GM12878 (cell line): Measurements from ENCODE around the gene FLOT1. TPM values are rescaled to one million over a fixed set of nuclear protein-coding genes. Genes with fewer than 3 reads are reported as not detected.

Experiments
- ATAC-seq: fragments of 200-7000 bp; cut with Tn5 transposase; 3 replicates; pipeline ENCODE4 v1.9.1; 2020; ENCODE audit warnings: mild to moderate bottlenecking, moderate library complexity
- BruUV-seq: library from RNA; stranded (reverse); fragments of 400-500 nt; replicated peaks from 2 replicates; lab custom pipeline; 2021; lab: Mats Ljungman, UMichigan
- CTCF ChIA-PET: fragments of 300-600 bp; sonication (Branson Sonifier 250); formaldehyde crosslinking; extraction: SDS; loops from one replicate; lab custom pipeline; 2021; ENCODE audit warnings: inconsistent platforms; lab: Yijun Ruan, JAX
- POLR2A ChIA-PET: fragments of 350-600 bp; formaldehyde crosslinking; extraction: SDS; loops from one replicate; lab custom pipeline; 2021; ENCODE audit warnings: inconsistent platforms; lab: Charles Lee
- RAD21 ChIA-PET: fragments of 300-600 bp; sonication (Branson Sonifier 250); formaldehyde crosslinking; loops from one replicate; lab custom pipeline; 2023; ENCODE audit warnings: antibody characterized with exemption; ENCODE audit not compliant: unreplicated experiment; lab: Charles Lee
- SMC1A ChIA-PET: fragments of 300-600 bp; sonication (Branson Sonifier 250); formaldehyde crosslinking; loops from one replicate; lab custom pipeline; 2023; ENCODE audit not compliant: unreplicated experiment, uncharacterized antibody; lab: Charles Lee
- DNase-seq: peaks from one replicate; pipeline ENCODE4 v3.0.0-alpha.2; 2011; ENCODE audit warnings: low read depth, low spot score
- FAIRE-seq: peaks from 3 replicates; lab custom pipeline; 2011; peaks lifted over from hg19 to GRCh38; lab: Jason Lieb, UNC
- H2AFZ ChIP-seq: 2 replicates; pipeline ENCODE4 v1.6.0; 2011; ENCODE audit warnings: low read depth, low read length, control low read depth; ENCODE audit not compliant: control insufficient read depth
- H3K27ac ChIP-seq: 2 replicates; pipeline ENCODE4 v1.5.1; 2011; ENCODE audit warnings: control low read depth; ENCODE audit not compliant: control insufficient read depth, insufficient read depth
- H3K27me3 ChIP-seq, 2 experiments: replicated peaks in 1 of 2; 2 replicates each; pipeline versions ENCODE4 v1.6.0 to v1.6.1; 2011; ENCODE audit warnings: low read length in 1 of 2; ENCODE audit not compliant: control insufficient read depth in 2 of 2, insufficient read depth in 2 of 2
- H3K36me3 ChIP-seq, 2 experiments: 2 replicates each; pipeline ENCODE4 v1.5.1; 2011; ENCODE audit warnings: low read length in 1 of 2; ENCODE audit not compliant: control insufficient read depth in 2 of 2, insufficient read depth in 2 of 2
- H3K4me1 ChIP-seq: 2 replicates; pipeline ENCODE4 v1.6.1; 2011; ENCODE audit warnings: mild to moderate bottlenecking, low read length, moderate library complexity, mixed read lengths; ENCODE audit not compliant: control insufficient read depth, insufficient read depth
- H3K4me2 ChIP-seq: 2 replicates; pipeline ENCODE4 v1.6.0; 2011; ENCODE audit warnings: control low read depth; ENCODE audit not compliant: control insufficient read depth, insufficient read depth
- H3K4me3 ChIP-seq: fragments of 200-600 bp; sonication (generic); 2 replicates; pipeline ENCODE4 v1.5.1; 2016
- H3K79me2 ChIP-seq: 2 replicates; pipeline ENCODE4 v1.6.0; 2011; ENCODE audit warnings: low read length; ENCODE audit not compliant: control insufficient read depth, insufficient read depth
- H3K9ac ChIP-seq: 2 replicates; pipeline ENCODE4 v1.8.0; 2011; ENCODE audit warnings: low read length, control low read depth, mixed read lengths; ENCODE audit not compliant: control insufficient read depth, insufficient read depth
- H3K9me3 ChIP-seq: replicated peaks from 3 replicates; pipeline ENCODE4 v1.5.1; 2011; ENCODE audit warnings: mild to moderate bottlenecking, low read length; ENCODE audit not compliant: control insufficient read depth, insufficient read depth
- H4K20me1 ChIP-seq: 2 replicates; pipeline ENCODE4 v1.6.0; 2011; ENCODE audit not compliant: control insufficient read depth, insufficient read depth
- CBX5 ChIP-seq: sonication (generic); IDR thresholded peaks from 2 replicates; pipeline ENCODE4 v1.6.1; 2016; ENCODE audit warnings: low read depth, moderate library complexity, mild to moderate bottlenecking, inconsistent platforms
- CHD1 ChIP-seq: IDR thresholded peaks from 2 replicates; pipeline ENCODE4 v1.6.1; 2012; ENCODE audit warnings: low read depth, low read length, improper control_type of control experiment
- E2F8 ChIP-seq: fragments of 450-650 bp; IDR thresholded peaks from 2 replicates; pipeline ENCODE4 v1.6.1; 2018; ENCODE audit warnings: mild to moderate bottlenecking, low read depth, moderate library complexity; ENCODE audit not compliant: partially characterized antibody
- FOS ChIP-seq: IDR thresholded peaks from 3 replicates; pipeline ENCODE4 v1.6.1; 2011; ENCODE audit warnings: borderline replicate concordance; ENCODE audit not compliant: insufficient read length; ENCODE audit errors: extremely low read depth
- HDAC2 ChIP-seq: fragments of 200-600 bp; sonication (generic); IDR thresholded peaks from 2 replicates; pipeline ENCODE4 v1.6.1; 2017
- IRF5 ChIP-seq: fragments of 450-650 bp; IDR thresholded peaks from 2 replicates; pipeline ENCODE4 v1.6.1; 2017; ENCODE audit warnings: borderline replicate concordance
- JUND ChIP-seq: IDR thresholded peaks from 2 replicates; pipeline ENCODE4 v1.6.1; 2012; ENCODE audit warnings: low read depth, mild to moderate bottlenecking, low read length, improper control_type of control experiment, moderate library complexity
- NFYA ChIP-seq: IDR thresholded peaks from 2 replicates; pipeline ENCODE4 v1.6.1; 2011; ENCODE audit warnings: low read depth, mild to moderate bottlenecking, low read length, improper control_type of control experiment, borderline replicate concordance
- POLR2A ChIP-seq: IDR thresholded peaks from 2 replicates; pipeline ENCODE4 v1.6.1; 2011; ENCODE audit warnings: low read depth, mild to moderate bottlenecking, low read length
- RCOR1 ChIP-seq: conservative IDR thresholded peaks from 2 replicates; pipeline ENCODE4 v1.6.1; 2012; ENCODE audit warnings: low read depth, low read length, improper control_type of control experiment
- SMARCA5 ChIP-seq: fragments of 450-650 bp; IDR thresholded peaks from 2 replicates; pipeline ENCODE4 v1.6.1; 2017; ENCODE audit warnings: mild to moderate bottlenecking
- SUPT20H ChIP-seq: IDR thresholded peaks from 2 replicates; pipeline ENCODE4 v1.6.1; 2011; ENCODE audit warnings: low read depth, mild to moderate bottlenecking, low read length, moderate library complexity, borderline replicate concordance; ENCODE audit not compliant: control insufficient read depth
- TARDBP ChIP-seq: IDR thresholded peaks from 2 replicates; pipeline ENCODE4 v1.6.1; 2016; ENCODE audit warnings: borderline replicate concordance
- ZNF274 ChIP-seq: IDR thresholded peaks from one replicate; pipeline ENCODE4 v1.8.0; 2011; ENCODE audit not compliant: insufficient read length, insufficient read depth
- ZNF622 ChIP-seq: fragments of 450-650 bp; IDR thresholded peaks from 2 replicates; pipeline ENCODE4 v1.6.1; 2017; ENCODE audit warnings: mild to moderate bottlenecking, inconsistent platforms
- ZNF687 ChIP-seq: fragments of 450-650 bp; IDR thresholded peaks from 2 replicates; pipeline ENCODE4 v1.6.1; 2017; ENCODE audit warnings: mild to moderate bottlenecking, moderate library complexity
- WGBS: methylation state at CpG from one replicate; pipeline ENCODE4 v1.1.6; 2016; ENCODE audit warnings: low lambda C conversion rate; ENCODE audit not compliant: insufficient replicate concordance, insufficient coverage; ENCODE audit errors: missing lambda C conversion rate; 5-methylcytosine and 5-hydroxymethylcytosine counted together
- in situ Hi-C: fragments of 300-500 bp; cut with MboI; formaldehyde crosslinking; loops from 9 replicates; pipeline ENCODE4 v1.14.3; 2018; ENCODE audit warnings: mixed read lengths
- intact Hi-C: fragments of 100-400 bp; cut with micrococcal nuclease; formaldehyde crosslinking; loops from one replicate; pipeline ENCODE4 v1.14.2; 2022; ENCODE audit not compliant: unreplicated experiment
- polyA plus RNA-seq, 11 experiments: library from polyadenylated mRNA; depleted of rRNA in 4 of 11; unstranded in 6 of 11; stranded (reverse) in 5 of 11; fragments of >200 nt; fragmentation: Nextera tagmentation in 4 of 11; fragmentation: Illumina TruSeq in 1 of 11; extraction: Ambion mirVana in 4 of 11; extraction: Trizol in 1 of 11; gene quantifications; 1 replicate in 1 of 11; 2 replicates in 10 of 11; pipeline versions ENCODE4 v1.2.1 to v1.2.3, GENCODE V29; 2011 to 2016; ENCODE audit warnings: inconsistent platforms in 2 of 11, missing spikeins in 2 of 11, low read depth in 1 of 11
- total RNA-seq, 4 experiments: library from RNA; depleted of rRNA in 3 of 4; stranded (reverse); fragments of >200 nt in 3 of 4; fragmentation: Illumina TruSeq in 1 of 4; extraction: Trizol in 1 of 4; gene quantifications; 2 replicates each; pipeline versions ENCODE4 v1.2.1 to v1.2.3, GENCODE V29; 2013 to 2021

Gene FLOT1
- total and polyA plus RNA-seq, 10 of the 15 experiments (the other 5 are each of a cell fraction or from before 2014, with no cell fraction given), result 12.3 to 153 (median 112) TPM

GRCh38 chr6:30779850-30780641, 37.6 kb upstream of the FLOT1 start:
- intact Hi-C loops (no loop called here), in situ Hi-C loops (no loop called here)
- no peaks in the 10 kb centered on the region for H3K27me3 ChIP-seq
- ChIA-PET SMC1A (interaction anchor here (0.8 to 5.7 kb wide), 6 partner anchors 11 to 41 kb away, joined by 3 to 58 read pairs (median 4); no protein-coding TSS in a partner anchor), RAD21 (interaction anchor here (1.0 to 5.3 kb wide), 2 partner anchors 12 to 25 kb away, joined by 3 to 39 read pairs; no protein-coding TSS in a partner anchor), CTCF (interaction anchor here (1.0 to 1.7 kb wide), 2 partner anchors 14 to 42 kb away, joined by 3 to 5 read pairs; no protein-coding TSS in a partner anchor), POLR2A (interaction anchor here (0.7 to 3.5 kb wide), 2 partner anchors 10 to 14 kb away, joined by 3 to 19 read pairs; no protein-coding TSS in a partner anchor)
- no peak for ATAC-seq
- no TSS peak for BruUV-seq
- peaks cover 12% of the 10 kb centered on the region for H3K4me1 ChIP-seq
- no peaks in the 10 kb centered on the region for H3K79me2 ChIP-seq
- no peak for DNase-seq
- H4K20me1 ChIP-seq, result no peaks in the 10 kb centered on the region
- no peak overlapping the region for H3K27ac ChIP-seq
- H3K36me3 ChIP-seq, result no peaks in the 10 kb centered on the region
- no peak for FAIRE-seq
- no peak overlapping the region for H3K9ac ChIP-seq
- no peak overlapping the region for H3K4me3 ChIP-seq
- 58% methylated on average over 10 of the region's 10 CpGs for WGBS
- no peak overlapping the region for H2AFZ ChIP-seq
- H3K4me2 ChIP-seq, result no peak overlapping the region
- no peaks in the 10 kb centered on the region for H3K9me3 ChIP-seq
- TF ChIP-seq CBX5 (no peak), SUPT20H (no peak), TARDBP (no peak), HDAC2 (no peak), POLR2A (no peak), NFYA (no peak), FOS (no peak), JUND (no peak), ZNF622 (no peak), E2F8 (no peak), SMARCA5 (no peak), IRF5 (no peak), ZNF274 (no peak), ZNF687 (no peak), RCOR1 (no peak), CHD1 (no peak)
